HEK293 (cell line): Measurements from ENCODE around the gene SP4.
A peak's percentile ranks its signal among the peaks of the same experiment; 100 is the strongest.

ENCODE experiments used
- BCL11A ChIP-seq: fragments of 450-650 bp; formaldehyde crosslinking; IDR thresholded peaks from 2 replicates; pipeline ENCODE4 v1.5.1; 2016; ENCODE audit warnings: low read depth, missing biosample characterization, missing genetic modification characterization
- ELK4 ChIP-seq: IDR thresholded peaks from 2 replicates; pipeline ENCODE4 v1.6.1; 2011; ENCODE audit warnings: mild to moderate bottlenecking, low read depth, low read length, borderline replicate concordance
- GLIS2 ChIP-seq: fragments of 450-650 bp; formaldehyde crosslinking; IDR thresholded peaks from 2 replicates; pipeline ENCODE4 v1.5.1; 2016; ENCODE audit warnings: missing biosample characterization, missing genetic modification characterization
- MYNN ChIP-seq: fragments of 450-650 bp; formaldehyde crosslinking; IDR thresholded peaks from 2 replicates; pipeline ENCODE4 v1.5.1; 2016; ENCODE audit warnings: missing biosample characterization, missing genetic modification characterization, borderline replicate concordance
- OSR2 ChIP-seq: fragments of 450-650 bp; formaldehyde crosslinking; IDR thresholded peaks from 2 replicates; pipeline ENCODE4 v1.5.1; 2016; ENCODE audit warnings: missing biosample characterization, missing genetic modification characterization
- OVOL3 ChIP-seq: fragments of 450-650 bp; formaldehyde crosslinking; IDR thresholded peaks from 2 replicates; pipeline ENCODE4 v1.5.1; 2016; ENCODE audit warnings: missing biosample characterization, missing genetic modification characterization
- ZBTB1 ChIP-seq: fragments of 450-650 bp; formaldehyde crosslinking; IDR thresholded peaks from 2 replicates; pipeline ENCODE4 v1.5.1; 2016; ENCODE audit warnings: missing biosample characterization, missing genetic modification characterization
- ZBTB7A ChIP-seq: fragments of 450-650 bp; formaldehyde crosslinking; IDR thresholded peaks from 2 replicates; pipeline ENCODE4 v1.5.1; 2016; ENCODE audit warnings: low read depth, missing biosample characterization, missing genetic modification characterization
- ZFP69B ChIP-seq: fragments of 450-650 bp; formaldehyde crosslinking; IDR thresholded peaks from 2 replicates; pipeline ENCODE4 v1.5.1; 2016; ENCODE audit warnings: missing biosample characterization, missing genetic modification characterization
- ZNF10 ChIP-seq: fragments of 450-650 bp; formaldehyde crosslinking; IDR thresholded peaks from 2 replicates; pipeline ENCODE4 v1.5.1; 2017; ENCODE audit warnings: missing biosample characterization, missing genetic modification characterization
- ZNF121 ChIP-seq: fragments of 450-650 bp; formaldehyde crosslinking; IDR thresholded peaks from 2 replicates; pipeline ENCODE4 v1.5.1; 2016; ENCODE audit warnings: missing biosample characterization, missing genetic modification characterization
- ZNF132 ChIP-seq: fragments of 450-650 bp; formaldehyde crosslinking; IDR thresholded peaks from 2 replicates; pipeline ENCODE4 v1.5.1; 2017; ENCODE audit warnings: missing biosample characterization, missing genetic modification characterization, borderline replicate concordance
- ZNF146 ChIP-seq: fragments of 450-650 bp; formaldehyde crosslinking; IDR thresholded peaks from 2 replicates; pipeline ENCODE4 v1.5.1; 2016; ENCODE audit warnings: missing biosample characterization, missing genetic modification characterization
- ZNF16 ChIP-seq: fragments of 450-650 bp; formaldehyde crosslinking; IDR thresholded peaks from 2 replicates; pipeline ENCODE4 v1.5.1; 2016; ENCODE audit warnings: low read depth, missing biosample characterization, missing genetic modification characterization
- ZNF239 ChIP-seq: fragments of 450-650 bp; formaldehyde crosslinking; IDR thresholded peaks from 2 replicates; pipeline ENCODE4 v1.5.1; 2016; ENCODE audit warnings: missing biosample characterization, missing genetic modification characterization
- ZNF274 ChIP-seq, 2 experiments: fragments of 200-500 bp in 1 of 2; fragments of 450-650 bp in 1 of 2; sonication (Bioruptor generic) in 1 of 2; formaldehyde crosslinking in 1 of 2; IDR thresholded peaks; 2 replicates each; pipeline versions ENCODE4 v1.5.1 to v1.6.1; 2014 to 2016; ENCODE audit warnings: borderline replicate concordance in 1 of 2, inconsistent platforms in 1 of 2, low read length in 1 of 2, missing biosample characterization in 1 of 2, missing genetic modification characterization in 1 of 2
- ZNF292 ChIP-seq: fragments of 450-650 bp; formaldehyde crosslinking; IDR thresholded peaks from 2 replicates; pipeline ENCODE4 v1.5.1; 2016; ENCODE audit warnings: low read depth, missing biosample characterization, missing genetic modification characterization, borderline replicate concordance
- ZNF324 ChIP-seq: fragments of 450-650 bp; formaldehyde crosslinking; IDR thresholded peaks from 2 replicates; pipeline ENCODE4 v1.5.1; 2016; ENCODE audit warnings: missing biosample characterization, missing genetic modification characterization
- ZNF366 ChIP-seq: fragments of 450-650 bp; formaldehyde crosslinking; conservative IDR thresholded peaks from 2 replicates; pipeline ENCODE4 v1.5.1; 2016; ENCODE audit warnings: missing biosample characterization, missing genetic modification characterization
- ZNF426 ChIP-seq: fragments of 450-650 bp; formaldehyde crosslinking; IDR thresholded peaks from 2 replicates; pipeline ENCODE4 v1.5.1; 2017; ENCODE audit warnings: missing biosample characterization, missing genetic modification characterization, mild to moderate bottlenecking, inconsistent platforms, moderate library complexity
- ZNF501 ChIP-seq: fragments of 450-650 bp; formaldehyde crosslinking; IDR thresholded peaks from 2 replicates; pipeline ENCODE4 v1.5.1; 2016; ENCODE audit warnings: missing biosample characterization, missing genetic modification characterization
- ZNF518A ChIP-seq: fragments of 450-650 bp; formaldehyde crosslinking; conservative IDR thresholded peaks from 2 replicates; pipeline ENCODE4 v1.5.1; 2016; ENCODE audit warnings: low read depth, missing biosample characterization, missing genetic modification characterization
- ZNF529 ChIP-seq: fragments of 450-650 bp; formaldehyde crosslinking; IDR thresholded peaks from 2 replicates; pipeline ENCODE4 v1.5.1; 2017; ENCODE audit warnings: missing genetic modification characterization, missing biosample characterization; ENCODE audit not compliant: insufficient replicate concordance
- ZNF610 ChIP-seq: fragments of 450-650 bp; formaldehyde crosslinking; IDR thresholded peaks from 2 replicates; pipeline ENCODE4 v1.5.1; 2016; ENCODE audit warnings: missing biosample characterization, missing genetic modification characterization, borderline replicate concordance
- ZNF645 ChIP-seq: fragments of 450-650 bp; formaldehyde crosslinking; IDR thresholded peaks from 2 replicates; pipeline ENCODE4; 2016; ENCODE audit warnings: missing biosample characterization, missing genetic modification characterization
- ZNF707 ChIP-seq: fragments of 450-650 bp; formaldehyde crosslinking; IDR thresholded peaks from 2 replicates; pipeline ENCODE4 v1.5.1; 2016; ENCODE audit warnings: missing biosample characterization, missing genetic modification characterization
- TF ChIP-seq, protein P1 (sequence below): fragments of 450-650 bp; formaldehyde crosslinking; IDR thresholded peaks from 2 replicates; pipeline ENCODE4 v1.5.1; 2016; ENCODE audit warnings: missing biosample characterization, missing genetic modification characterization
- TF ChIP-seq, protein P2 (sequence below): fragments of 450-650 bp; formaldehyde crosslinking; IDR thresholded peaks from 2 replicates; pipeline ENCODE4 v1.5.1; 2016; ENCODE audit warnings: missing biosample characterization, missing genetic modification characterization
- TF ChIP-seq, protein P3 (sequence below): fragments of 450-650 bp; formaldehyde crosslinking; IDR thresholded peaks from 2 replicates; pipeline ENCODE4 v1.5.1; 2017; ENCODE audit warnings: missing biosample characterization, missing genetic modification characterization

The SP4 gene

GRCh38 chr7:21476429-21476828, 48.5 kb downstream of the SP4 start (continued):
- TF ChIP-seq BCL11A (tag by site-specific recombination) (peak; percentile 91), ZNF529 (tag by site-specific recombination) (no peak), ZNF707 (tag by site-specific recombination) (no peak), ZNF121 (tag by site-specific recombination) (no peak), ZNF518A (tag by site-specific recombination) (no peak), ZNF426 (peak; percentile 9; the same call in 1 of the 2 replicates), ZBTB7A (tag by site-specific recombination) (no peak), MYNN (tag by site-specific recombination) (no peak), ZNF274 (IDR thresholded peaks at IDR 0.05; ENCODE audit: low read length) (no peak), ZNF274 (tag by site-specific recombination; IDR thresholded peaks at IDR 0.05; ENCODE audit: borderline replicate concordance) (no peak), OVOL3 (tag by site-specific recombination) (peak; percentile 94), ELK4 (no peak), ZBTB1 (tag by site-specific recombination) (no peak), ZNF610 (tag by site-specific recombination) (peak; percentile 66), ZNF239 (tag by site-specific recombination) (peak; percentile 68; the same call in 1 of the 2 replicates), OSR2 (tag by site-specific recombination) (peak; percentile 94), ZNF645 (no peak), ZNF501 (no peak), ZNF10 (tag by site-specific recombination) (no peak), ZNF16 (tag by site-specific recombination) (no peak), ZNF292 (tag by site-specific recombination) (no peak), ZNF132 (tag by site-specific recombination) (no peak), ZFP69B (tag by site-specific recombination) (no peak), ZNF324 (tag by site-specific recombination) (no peak), ZNF366 (tag by site-specific recombination) (no peak), ZNF146 (no peak), GLIS2 (no peak)
- TF ChIP-seq, protein P1, sequence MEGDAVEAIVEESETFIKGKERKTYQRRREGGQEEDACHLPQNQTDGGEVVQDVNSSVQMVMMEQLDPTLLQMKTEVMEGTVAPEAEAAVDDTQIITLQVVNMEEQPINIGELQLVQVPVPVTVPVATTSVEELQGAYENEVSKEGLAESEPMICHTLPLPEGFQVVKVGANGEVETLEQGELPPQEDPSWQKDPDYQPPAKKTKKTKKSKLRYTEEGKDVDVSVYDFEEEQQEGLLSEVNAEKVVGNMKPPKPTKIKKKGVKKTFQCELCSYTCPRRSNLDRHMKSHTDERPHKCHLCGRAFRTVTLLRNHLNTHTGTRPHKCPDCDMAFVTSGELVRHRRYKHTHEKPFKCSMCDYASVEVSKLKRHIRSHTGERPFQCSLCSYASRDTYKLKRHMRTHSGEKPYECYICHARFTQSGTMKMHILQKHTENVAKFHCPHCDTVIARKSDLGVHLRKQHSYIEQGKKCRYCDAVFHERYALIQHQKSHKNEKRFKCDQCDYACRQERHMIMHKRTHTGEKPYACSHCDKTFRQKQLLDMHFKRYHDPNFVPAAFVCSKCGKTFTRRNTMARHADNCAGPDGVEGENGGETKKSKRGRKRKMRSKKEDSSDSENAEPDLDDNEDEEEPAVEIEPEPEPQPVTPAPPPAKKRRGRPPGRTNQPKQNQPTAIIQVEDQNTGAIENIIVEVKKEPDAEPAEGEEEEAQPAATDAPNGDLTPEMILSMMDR, result no peak
- TF ChIP-seq, protein P2, sequence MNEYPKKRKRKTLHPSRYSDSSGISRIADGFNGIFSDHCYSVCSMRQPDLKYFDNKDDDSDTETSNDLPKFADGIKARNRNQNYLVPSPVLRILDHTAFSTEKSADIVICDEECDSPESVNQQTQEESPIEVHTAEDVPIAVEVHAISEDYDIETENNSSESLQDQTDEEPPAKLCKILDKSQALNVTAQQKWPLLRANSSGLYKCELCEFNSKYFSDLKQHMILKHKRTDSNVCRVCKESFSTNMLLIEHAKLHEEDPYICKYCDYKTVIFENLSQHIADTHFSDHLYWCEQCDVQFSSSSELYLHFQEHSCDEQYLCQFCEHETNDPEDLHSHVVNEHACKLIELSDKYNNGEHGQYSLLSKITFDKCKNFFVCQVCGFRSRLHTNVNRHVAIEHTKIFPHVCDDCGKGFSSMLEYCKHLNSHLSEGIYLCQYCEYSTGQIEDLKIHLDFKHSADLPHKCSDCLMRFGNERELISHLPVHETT (tag by site-specific recombination), result no peak
- TF ChIP-seq, protein P3, sequence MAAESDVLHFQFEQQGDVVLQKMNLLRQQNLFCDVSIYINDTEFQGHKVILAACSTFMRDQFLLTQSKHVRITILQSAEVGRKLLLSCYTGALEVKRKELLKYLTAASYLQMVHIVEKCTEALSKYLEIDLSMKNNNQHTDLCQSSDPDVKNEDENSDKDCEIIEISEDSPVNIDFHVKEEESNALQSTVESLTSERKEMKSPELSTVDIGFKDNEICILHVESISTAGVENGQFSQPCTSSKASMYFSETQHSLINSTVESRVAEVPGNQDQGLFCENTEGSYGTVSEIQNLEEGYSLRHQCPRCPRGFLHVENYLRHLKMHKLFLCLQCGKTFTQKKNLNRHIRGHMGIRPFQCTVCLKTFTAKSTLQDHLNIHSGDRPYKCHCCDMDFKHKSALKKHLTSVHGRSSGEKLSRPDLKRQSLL (tag by site-specific recombination), result no peak
